Left ventricle myocardium inferior (tissue), 1 donor: ENCODE results near the gene TMEM171. TPM values are rescaled to one million over a fixed set of nuclear protein-coding genes. Genes with fewer than 3 reads are reported as not detected.

ENCODE experiments used
- DNase-seq: peaks from one replicate; pipeline ENCODE4 v3.0.0-alpha.2; 2020
- H3K27ac ChIP-seq: fragments of 200-600 bp; replicated peaks from 2 replicates; pipeline ENCODE4 v1.8.0; 2021
- H3K27me3 ChIP-seq: fragments of 200-600 bp; 2 replicates; pipeline ENCODE4 v1.8.0; 2021; ENCODE audit warnings: low read depth
- H3K36me3 ChIP-seq: fragments of 200-600 bp; 2 replicates; pipeline ENCODE4 v1.8.0; 2021
- H3K4me1 ChIP-seq: fragments of 200-600 bp; 2 replicates; pipeline ENCODE4 v1.8.0; 2021
- H3K4me3 ChIP-seq: fragments of 200-600 bp; 2 replicates; pipeline ENCODE4 v1.8.0; 2021; ENCODE audit warnings: mild to moderate bottlenecking, moderate library complexity
- H3K9me3 ChIP-seq: fragments of 200-600 bp; replicated peaks from 2 replicates; pipeline ENCODE4 v1.8.0; 2021
- CTCF ChIP-seq: fragments of 200-600 bp; IDR thresholded peaks from 2 replicates; pipeline ENCODE4 v1.8.0; 2021; ENCODE audit warnings: antibody characterized with exemption, mild to moderate bottlenecking, borderline replicate concordance
- intact Hi-C: fragments of 100-400 bp; cut with micrococcal nuclease; formaldehyde crosslinking; loops from one replicate; pipeline ENCODE4 v1.11.0; 2022
- long read RNA-seq: library from polyadenylated mRNA; unstranded; transcript quantifications from one replicate; pipeline ENCODE4 v2.0.0, GENCODE V29; 2021
- total RNA-seq: library from RNA; stranded (reverse); fragmentation: NEBNext Ultra II Directional; extraction: Animal tissue kit (Norgen Biotek cat#: 25700); gene quantifications from one replicate; pipeline ENCODE4 v1.2.1, GENCODE V29; 2021
- donor health status: DM: no; HTN: yes; CAD: no; lungs with severe emphysema.

Gene TMEM171, protein sequence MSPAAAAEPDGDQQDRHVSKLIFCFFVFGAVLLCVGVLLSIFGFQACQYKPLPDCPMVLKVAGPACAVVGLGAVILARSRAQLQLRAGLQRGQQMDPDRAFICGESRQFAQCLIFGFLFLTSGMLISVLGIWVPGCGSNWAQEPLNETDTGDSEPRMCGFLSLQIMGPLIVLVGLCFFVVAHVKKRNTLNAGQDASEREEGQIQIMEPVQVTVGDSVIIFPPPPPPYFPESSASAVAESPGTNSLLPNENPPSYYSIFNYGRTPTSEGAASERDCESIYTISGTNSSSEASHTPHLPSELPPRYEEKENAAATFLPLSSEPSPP
- total RNA-seq = not detected
- long read RNA-seq = 0 reads

- Histone ChIP-seq H3K27me3 (peaks cover 71% of the 10 kb centered on the region), H3K36me3 (no peaks in the 10 kb centered on the region), H3K4me1 (peaks cover 15% of the 10 kb centered on the region), H3K9me3 (peaks cover 6% of the 10 kb centered on the region), H3K27ac (no peak within 1 kb of the TSS), H3K4me3 (peak within 1 kb of the TSS; percentile 67)
- intact Hi-C loops = no loop called here
- TF ChIP-seq CTCF = no peak
- DNase-seq = no peak
Measured at GRCh38 chr5:73120222-73121118, at the start of gene TMEM171. TMEM171 (plus strand) TSS chr5:73120575; CDS start chr5:73123374, 2,799 bp downstream.

GRCh38 chr5:73081093-73081492 lies 39.3 kb upstream of the TMEM171 start:
- H3K36me3 ChIP-seq = peaks cover 84% of the 10 kb centered on the region
- no peaks in the 10 kb centered on the region for H3K9me3 ChIP-seq
- H3K27ac ChIP-seq = no peak overlapping the region
- DNase-seq = no peak
- H3K4me3 ChIP-seq = no peak overlapping the region
- intact Hi-C loops = no loop called here
- no peaks in the 10 kb centered on the region for H3K4me1 ChIP-seq
- no peaks in the 10 kb centered on the region for H3K27me3 ChIP-seq
- no peak for TF ChIP-seq CTCF

DNA sequence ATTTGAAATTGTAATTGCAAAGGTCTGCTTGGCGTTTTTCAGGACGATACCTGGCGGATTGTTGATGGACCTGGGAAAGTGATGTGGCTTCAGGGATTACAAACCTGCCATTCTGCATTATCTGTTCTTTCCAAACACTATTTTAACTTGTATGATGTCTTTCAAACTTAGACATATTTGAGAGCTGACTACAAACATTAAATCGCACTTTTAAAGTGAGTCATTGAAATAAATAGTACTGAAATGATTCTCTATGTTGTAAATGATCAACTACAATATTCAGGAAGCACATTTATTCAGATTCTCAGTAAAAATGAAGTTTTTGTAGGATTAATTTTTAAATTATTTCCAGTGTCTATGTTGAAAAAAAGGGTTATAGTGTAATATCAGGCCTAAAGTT lies 32.3 kb upstream of the TMEM171 start:
- H3K4me3 ChIP-seq = no peak overlapping the region
- H3K4me1 ChIP-seq = no peaks in the 10 kb centered on the region
- H3K36me3 ChIP-seq = peaks cover 79% of the 10 kb centered on the region
- intact Hi-C loops = no loop called here
- no peak for DNase-seq
- no peaks in the 10 kb centered on the region for H3K9me3 ChIP-seq
- H3K27me3 ChIP-seq = no peaks in the 10 kb centered on the region
- no peak overlapping the region for H3K27ac ChIP-seq
- TF ChIP-seq CTCF = no peak

GRCh38 chr5:73093943-73094342 lies 26.4 kb upstream of the TMEM171 start:
- intact Hi-C loops = no loop called here
- DNase-seq = no peak
- no peaks in the 10 kb centered on the region for H3K4me1 ChIP-seq
- TF ChIP-seq CTCF = no peak
- no peak overlapping the region for H3K4me3 ChIP-seq
- no peak overlapping the region for H3K27ac ChIP-seq
- H3K36me3 ChIP-seq = peaks cover 32% of the 10 kb centered on the region
- no peaks in the 10 kb centered on the region for H3K27me3 ChIP-seq
- H3K9me3 ChIP-seq = peaks cover 32% of the 10 kb centered on the region

DNA sequence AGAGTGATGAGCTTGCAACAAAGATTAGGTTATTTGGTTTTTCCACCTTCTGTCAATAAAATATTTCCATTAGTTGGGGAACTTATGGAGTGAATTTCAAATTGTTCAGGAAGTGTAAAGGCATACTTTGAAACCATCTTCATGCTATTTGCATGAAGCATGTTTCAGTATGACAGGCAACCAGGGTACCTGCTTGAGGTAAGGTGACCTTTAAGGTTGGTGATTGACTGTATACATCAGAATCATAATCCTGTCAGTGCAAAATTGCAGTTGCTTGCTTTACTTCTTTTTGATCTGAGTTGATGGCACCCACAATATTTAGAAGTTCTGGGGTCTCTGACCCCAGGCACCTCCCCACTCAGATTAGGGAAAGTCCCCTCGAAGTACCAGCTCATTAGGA lies 26.0 kb upstream of the TMEM171 start:
- TF ChIP-seq CTCF = no peak

More for the DNA sequence above, 26.0 kb upstream of the TMEM171 start:
- no peak for DNase-seq
- H3K27me3 ChIP-seq = no peaks in the 10 kb centered on the region
- intact Hi-C loops = no loop called here
- H3K4me1 ChIP-seq = no peaks in the 10 kb centered on the region
- peaks cover 28% of the 10 kb centered on the region for H3K36me3 ChIP-seq
- peaks cover 35% of the 10 kb centered on the region for H3K9me3 ChIP-seq
- H3K27ac ChIP-seq = no peak overlapping the region
- no peak overlapping the region for H3K4me3 ChIP-seq
